Measurements from ENCODE around the gene RAB37. TPM values are rescaled to one million over a fixed set of nuclear protein-coding genes. Genes with fewer than 3 reads are reported as not detected.

The RAB37 gene
- 1.1 TPM for total RNA-seq

GRCh38 chr17:74736513-74737298 lies at the start of gene RAB37:
TSS of gene RAB37 (plus strand) at chr17:74737256. CDS start at chr17:74737273, 17 bp downstream.
- no peak for DNase-seq

GRCh38 chr17:74687886-74688285 lies 49.2 kb upstream of the RAB37 start:
- DNase-seq: no peak

GRCh38 chr17:74690409-74690825 lies 46.6 kb upstream of the RAB37 start:
- no peak for DNase-seq

- no peak for DNase-seq
Observed at GRCh38 chr17:74691151-74691550, 45.9 kb upstream of the RAB37 start.

- DNase-seq: no peak
Observed at GRCh38 chr17:74694081-74694480, 43.0 kb upstream of the RAB37 start.

- no peak for DNase-seq
Observed at GRCh38 chr17:74695629-74696028, 41.4 kb upstream of the RAB37 start.

GRCh38 chr17:74697515-74697914 lies 39.5 kb upstream of the RAB37 start:
- DNase-seq: no peak

- no peak for DNase-seq
Observed at GRCh38 chr17:74698069-74698468, 39.0 kb upstream of the RAB37 start.

- no peak for DNase-seq
Observed at GRCh38 chr17:74699236-74699635, 37.8 kb upstream of the RAB37 start.

GRCh38 chr17:74702116-74702871 lies 34.8 kb upstream of the RAB37 start:
- DNase-seq: no peak

- DNase-seq: no peak
Observed at GRCh38 chr17:74703311-74703710, 33.7 kb upstream of the RAB37 start.

- no peak for DNase-seq
Observed at GRCh38 chr17:74704544-74704943, 32.5 kb upstream of the RAB37 start.

- no peak for DNase-seq
Observed at GRCh38 chr17:74711058-74711824, 25.8 kb upstream of the RAB37 start.

- no peak for DNase-seq
Observed at GRCh38 chr17:74712301-74712700, 24.8 kb upstream of the RAB37 start.

- DNase-seq: no peak
Observed at GRCh38 chr17:74712756-74713155, 24.3 kb upstream of the RAB37 start, which contains the start of gene CD300LF. TSS of gene CD300LF (minus strand) at chr17:74712923. CDS start at chr17:74712866, 57 bp downstream.

GRCh38 chr17:74713171-74713755 lies 23.8 kb upstream of the RAB37 start:
- DNase-seq: no peak

- DNase-seq: no peak
Observed at GRCh38 chr17:74715144-74715543, 21.9 kb upstream of the RAB37 start.

GRCh38 chr17:74720506-74720905 lies 16.6 kb upstream of the RAB37 start:
- no peak for DNase-seq

- DNase-seq: no peak
Observed at GRCh38 chr17:74722782-74723181, 14.3 kb upstream of the RAB37 start.

- no peak for DNase-seq
Observed at GRCh38 chr17:74723891-74724290, 13.2 kb upstream of the RAB37 start.

- DNase-seq: no peak
Observed at GRCh38 chr17:74725111-74725510, 11.9 kb upstream of the RAB37 start.

- DNase-seq: no peak
Observed at GRCh38 chr17:74728033-74728701, 8.9 kb upstream of the RAB37 start.
